ENCODE data around the gene ANAPC10. TPM values are rescaled to one million over a fixed set of nuclear protein-coding genes. Genes with fewer than 3 reads are reported as not detected.

ANAPC10 gene
- total and polyA plus RNA-seq, 2 donors (not counting 3 experiments of a cell fraction or from before 2014, with no cell fraction given): 15.7 to 24.0 TPM

GRCh38 chr4:145069361-145069760 lies 28.6 kb downstream of the ANAPC10 start:
- dilution Hi-C loops (cut with MboI; ENCODE audit: extremely low pct_ligation_motif_present, low sequenced_read_pairs): no loop called here
- H3K4me2 ChIP-seq (ENCODE audit: insufficient read depth, low read length): no peak overlapping the region
- no peaks in the 10 kb centered on the region for H3K36me3 ChIP-seq (ENCODE audit: control insufficient read depth in 2 of 2, extremely low read depth in 1 of 2, insufficient read depth in 2 of 2, low read length in 2 of 2)
- no peaks in the 10 kb centered on the region for H4K20me1 ChIP-seq (replicated peaks; ENCODE audit: control insufficient read depth, extremely low read depth, insufficient read depth, low read length)
- no peaks in the 10 kb centered on the region for H3K27me3 ChIP-seq (ENCODE audit: control insufficient read depth in 2 of 2, insufficient read depth in 2 of 2, low read length in 2 of 2)
- H2AFZ ChIP-seq (ENCODE audit: low read depth, low read length): no peak overlapping the region
- H3K9me3 ChIP-seq (replicated peaks; ENCODE audit: control insufficient read depth, insufficient read depth, low read length): no peaks in the 10 kb centered on the region
- DNase-seq (ENCODE audit: low read depth, low spot score): no peak
- BruUV-seq (replicated peaks): no TSS peak
- peaks cover 10% of the 10 kb centered on the region for H3K4me1 ChIP-seq (ENCODE audit: control insufficient read depth, extremely low read depth, insufficient read depth, low read length)
- peaks cover 3% of the 10 kb centered on the region for H3K79me2 ChIP-seq (ENCODE audit: control insufficient read depth, insufficient read depth, low read length)
- FAIRE-seq: no peak
- H3K9me1 ChIP-seq (replicated peaks; ENCODE audit: control insufficient read depth, extremely low read depth, insufficient read depth, low read length): no peaks in the 10 kb centered on the region
- intact Hi-C loops (cut with micrococcal nuclease): loop anchor here (10.0 kb wide), 2 partner anchors 425 to 495 kb away; partner anchors contain the start of gene HHIP
- H3K9ac ChIP-seq (replicated peaks; ENCODE audit: extremely low read depth, insufficient read depth, low read length): no peak overlapping the region
- ChIA-PET POLR2A (no interaction called here), CTCF (interaction anchor here (1.5 to 1.7 kb wide), 2 partner anchors 8 to 13 kb away, joined by 3 to 8 read pairs; no protein-coding TSS in a partner anchor)
- TF ChIP-seq MAX (IDR thresholded peaks at IDR 0.05; ENCODE audit: insufficient read depth, insufficient read length) (no peak), FOS (IDR thresholded peaks at IDR 0.05; ENCODE audit: borderline replicate concordance, insufficient read depth, low read length) (no peak), JUN (IDR thresholded peaks at IDR 0.05; ENCODE audit: borderline replicate concordance, insufficient read depth, insufficient read length, low read depth) (no peak), EZH2 (IDR thresholded peaks at IDR 0.05; ENCODE audit: borderline replicate concordance, low read depth, low read length, severe bottlenecking) (no peak), GATA2 (IDR thresholded peaks at IDR 0.05; ENCODE audit: insufficient read depth, insufficient read length, low read depth, low read length) (no peak), POLR2A (IDR thresholded peaks at IDR 0.05; ENCODE audit: low read depth, low read length) (no peak), CTCF (IDR thresholded peaks at IDR 0.05; ENCODE audit: extremely low read depth in 1 of 2, insufficient read depth in 1 of 2, low read depth in 1 of 2, low read length in 2 of 2) (no peak), POLR2AphosphoS5 (IDR thresholded peaks at IDR 0.05; ENCODE audit: insufficient read depth, low read depth, low read length) (no peak), MYC (IDR thresholded peaks at IDR 0.05; ENCODE audit: low read depth, low read length) (no peak)
- H3K4me3 ChIP-seq (replicated peaks in 1 of 3; ENCODE audit: insufficient read depth in 1 of 3, low read depth in 1 of 3, low read length in 3 of 3): no peak overlapping the region
- H3K27ac ChIP-seq (ENCODE audit: insufficient read depth, low read depth, low read length): no peak overlapping the region

Measured in endothelial cell of umbilical vein (primary cell).